SH-SY5Y (cell line): ENCODE measurements around the gene ENAH.

ENCODE experiments used
- GATA2 ChIP-seq: IDR thresholded peaks from 2 replicates; pipeline ENCODE4 v1.6.1; 2011; ENCODE audit warnings: mild to moderate bottlenecking, low read depth, low read length
- GATA3 ChIP-seq: IDR thresholded peaks from 2 replicates; pipeline ENCODE4 v1.6.1; 2011; ENCODE audit warnings: low read depth, mild to moderate bottlenecking, low read length, moderate library complexity

DNA sequence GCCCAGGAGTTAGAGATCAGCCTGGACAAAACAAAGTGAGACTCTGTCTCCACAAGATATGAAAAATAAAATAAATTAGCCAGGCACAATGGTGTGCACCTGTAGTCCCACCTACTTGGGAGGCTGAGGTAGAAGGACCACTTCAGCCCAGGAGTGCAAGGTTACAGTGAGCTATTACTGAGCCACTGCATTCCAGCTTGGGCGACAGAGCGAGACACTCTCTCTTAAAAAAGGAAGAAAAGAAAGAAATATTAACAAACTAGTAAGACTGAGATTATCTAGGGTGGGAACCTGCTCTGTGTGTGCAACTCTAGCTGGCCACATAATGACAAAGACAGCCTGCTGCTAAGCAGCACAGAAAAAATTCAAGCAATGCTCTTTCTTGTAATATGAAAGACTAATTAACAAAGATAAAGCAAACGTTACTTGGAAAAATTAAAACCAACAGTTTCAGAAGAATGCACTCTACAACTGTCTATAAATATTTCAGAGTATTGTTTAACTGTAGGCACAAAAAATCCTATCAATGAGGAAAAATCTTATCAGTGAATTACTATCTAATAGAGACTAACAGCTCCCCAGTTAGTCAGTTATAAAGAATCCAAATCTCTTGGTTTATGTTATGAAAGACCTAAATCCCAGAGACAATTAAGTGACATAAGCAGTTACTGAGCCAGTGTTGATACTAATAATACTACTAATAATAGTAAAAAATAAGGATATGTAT, 74.5 kb downstream of the ENAH start:
- TF ChIP-seq GATA2: no peak
- TF ChIP-seq GATA3: no peak
